Skin epidermis (tissue), 12 donors: ENCODE results near the gene PTPN5.
"Not testable (repeated sequence)": the region's sequence is repeated elsewhere in the genome, so short reads cannot be mapped to it uniquely, and the experiment has no call there.

ENCODE experiments used
- H3K27ac ChIP-seq, 21 experiments: fragments of 200-600 bp; sonication (generic) in 11 of 21; one replicate each; pipeline ENCODE4 v1.5.0; 2020; ENCODE audit warnings: mild to moderate bottlenecking in 3 of 21, inconsistent platforms in 2 of 21, moderate library complexity in 2 of 21
- H3K4me3 ChIP-seq, 7 experiments: fragments of 200-600 bp; sonication (generic) in 2 of 7; one replicate each; pipeline ENCODE4 v1.5.0; 2020; ENCODE audit warnings: inconsistent platforms in 2 of 7, mild to moderate bottlenecking in 2 of 7, moderate library complexity in 1 of 7

Gene PTPN5

GRCh38 chr11:18791207-18791968 is at the start of gene PTPN5:
TSS of gene PTPN5 (minus strand) at chr11:18791798. CDS start at chr11:18771958, 19,840 bp downstream.
- Histone ChIP-seq H3K27ac (no peak within 1 kb of the TSS), H3K4me3 (peak within 1 kb of the TSS; percentile 2 to 36 (median 21))

GRCh38 chr11:18836417-18836816 is 44.8 kb upstream of the PTPN5 start:
- no peak overlapping the region for H3K27ac ChIP-seq

GRCh38 chr11:18834754-18835466 is 43.3 kb upstream of the PTPN5 start:
- Histone ChIP-seq H3K4me3 (no peak overlapping the region), H3K27ac (no peak overlapping the region)

More at GRCh38 chr11:18836417-18836816, 44.8 kb upstream of the PTPN5 start:
- no peak overlapping the region for H3K4me3 ChIP-seq

GRCh38 chr11:18820160-18820559 is 28.6 kb upstream of the PTPN5 start:
- H3K27ac ChIP-seq, H3K4me3 ChIP-seq: not testable (repeated sequence)

GRCh38 chr11:18804199-18804999 is 12.8 kb upstream of the PTPN5 start:
- Histone ChIP-seq H3K4me3 (no peak overlapping the region), H3K27ac (no peak overlapping the region)

DNA sequence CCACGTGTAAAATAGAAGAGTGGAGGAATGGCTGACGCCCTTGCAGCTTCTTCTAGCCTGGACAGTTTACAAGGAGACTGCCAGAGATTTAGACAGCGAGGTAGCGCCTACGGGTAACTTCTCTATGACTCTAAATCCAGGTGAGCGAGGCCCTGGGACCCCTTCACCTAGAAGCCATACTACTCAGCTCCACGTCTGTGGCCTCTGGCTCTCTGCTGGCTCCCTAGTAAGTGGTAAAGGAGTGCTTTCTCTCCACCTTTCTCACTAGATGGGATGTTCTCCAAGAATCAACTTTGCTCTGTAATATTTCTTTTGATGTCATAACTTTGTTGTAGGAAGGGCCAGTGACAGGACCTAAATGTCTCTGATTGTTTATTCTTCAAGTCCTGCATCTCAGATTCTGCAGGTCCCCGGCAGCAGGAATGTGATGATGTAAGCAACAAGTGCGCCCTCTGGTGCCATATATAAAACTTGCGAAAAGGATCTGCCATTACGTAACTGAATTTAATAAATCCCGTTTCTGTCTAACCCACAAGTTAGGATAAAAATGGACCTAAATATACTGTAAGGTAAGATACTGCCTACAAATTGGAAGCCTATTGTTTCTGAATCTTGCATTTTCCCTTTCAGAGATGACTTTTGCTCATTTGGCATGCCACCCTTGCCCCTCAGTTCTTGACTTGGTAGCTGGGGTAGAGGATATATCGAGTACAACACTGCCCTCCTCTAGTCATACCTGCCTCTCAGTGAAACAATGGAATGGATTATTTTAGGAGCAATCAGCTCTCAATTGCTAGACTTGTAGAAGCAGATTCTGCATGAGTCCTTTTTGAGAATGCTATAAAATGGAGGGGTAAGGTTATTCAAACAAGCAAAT is 11.0 kb upstream of the PTPN5 start:
- H3K27ac ChIP-seq: no peak overlapping the region
- H3K4me3 ChIP-seq: no peak overlapping the region

DNA sequence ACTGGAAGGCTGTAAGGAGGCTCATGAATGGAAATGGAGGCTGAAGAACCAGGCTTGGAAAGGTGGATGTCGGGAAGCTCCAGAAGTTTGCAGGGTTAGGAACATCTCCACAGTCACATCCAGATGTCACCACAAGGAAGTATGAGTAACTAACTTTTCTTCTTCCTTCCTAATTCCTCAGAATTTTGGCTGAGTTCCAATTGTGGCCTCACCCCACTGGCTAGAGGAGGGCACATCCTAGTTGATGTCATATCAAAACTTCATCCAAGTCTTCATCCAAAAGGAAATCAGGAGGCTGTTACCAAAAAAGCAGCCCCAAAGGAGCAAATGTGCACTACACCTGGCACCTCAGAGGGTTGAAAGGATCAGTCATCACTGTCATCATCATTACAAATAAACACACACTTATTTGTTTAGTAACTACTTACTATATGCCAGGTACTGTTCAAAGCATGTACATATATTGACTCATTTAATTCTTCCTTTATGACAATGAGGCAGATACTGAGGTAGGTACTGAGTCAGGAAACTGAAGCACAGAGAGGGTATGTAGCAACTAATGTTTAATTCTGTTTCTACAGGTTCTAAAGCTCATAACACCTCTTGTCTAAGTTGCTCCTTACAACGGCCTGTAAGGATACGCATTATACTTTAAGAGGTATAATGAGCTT is 7.3 kb upstream of the PTPN5 start:
- H3K27ac ChIP-seq: no peak overlapping the region
- H3K4me3 ChIP-seq: no peak overlapping the region

- H3K4me3 ChIP-seq: no peak overlapping the region
- H3K27ac ChIP-seq: no peak overlapping the region
Measured at GRCh38 chr11:18794956-18795355, 3.4 kb upstream of the PTPN5 start.

DNA sequence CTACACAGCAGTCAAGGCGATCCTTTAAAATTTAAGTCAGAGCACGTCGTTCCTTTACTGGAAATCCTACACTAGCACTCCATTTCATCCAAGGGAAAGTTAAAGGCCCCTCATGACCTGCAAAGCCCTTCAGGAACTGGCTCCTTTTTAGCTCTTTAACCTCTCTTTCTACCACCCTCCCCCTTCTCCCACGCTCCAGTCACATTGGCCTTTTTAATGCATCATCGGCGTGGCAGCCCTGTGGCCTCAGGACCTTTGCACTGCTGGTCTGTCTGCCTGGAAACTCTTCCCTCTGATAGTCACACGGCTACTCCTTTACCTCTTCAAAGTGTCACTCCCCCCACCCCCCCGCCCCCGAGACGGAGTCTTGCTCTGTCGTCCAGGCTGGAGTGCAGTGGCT is 1.2 kb upstream of the PTPN5 start:
- H3K27ac ChIP-seq: no peak overlapping the region

GRCh38 chr11:18791969-18792628 is 501 bp upstream of the PTPN5 start:
- no peak overlapping the region for H3K27ac ChIP-seq

More for the DNA sequence above, 1.2 kb upstream of the PTPN5 start:
- no peak overlapping the region for H3K4me3 ChIP-seq

GRCh38 chr11:18790883-18791206 is 753 bp downstream of the PTPN5 start:
- Histone ChIP-seq H3K27ac (no peak overlapping the region), H3K4me3 (peak overlapping the region in 2 of 7 experiments; percentile 21 to 34)

More at GRCh38 chr11:18791969-18792628, 501 bp upstream of the PTPN5 start:
- peak overlapping the region; percentile 2 to 36 (median 21) for H3K4me3 ChIP-seq

DNA sequence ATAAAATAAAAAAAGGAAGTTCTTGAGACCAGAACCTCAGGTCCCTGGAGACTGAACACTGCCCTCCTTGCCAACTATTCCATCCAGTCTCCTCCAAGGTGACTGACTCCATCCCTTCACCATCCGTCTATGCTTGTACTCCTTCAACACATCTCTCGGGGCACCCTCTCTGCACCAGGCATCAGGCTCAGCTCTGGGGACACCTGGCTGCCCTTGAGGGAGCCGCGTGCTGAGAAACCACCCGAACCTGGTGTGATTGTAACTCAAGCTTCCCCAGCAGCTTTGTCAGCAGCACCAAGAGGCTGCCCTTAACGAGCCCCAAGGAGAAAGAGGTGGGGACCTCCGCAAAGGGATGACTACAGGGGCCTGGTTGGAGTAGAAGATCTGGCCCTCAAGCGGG is 1.7 kb downstream of the PTPN5 start:
- H3K4me3 ChIP-seq: no peak overlapping the region
- H3K27ac ChIP-seq: no peak overlapping the region

DNA sequence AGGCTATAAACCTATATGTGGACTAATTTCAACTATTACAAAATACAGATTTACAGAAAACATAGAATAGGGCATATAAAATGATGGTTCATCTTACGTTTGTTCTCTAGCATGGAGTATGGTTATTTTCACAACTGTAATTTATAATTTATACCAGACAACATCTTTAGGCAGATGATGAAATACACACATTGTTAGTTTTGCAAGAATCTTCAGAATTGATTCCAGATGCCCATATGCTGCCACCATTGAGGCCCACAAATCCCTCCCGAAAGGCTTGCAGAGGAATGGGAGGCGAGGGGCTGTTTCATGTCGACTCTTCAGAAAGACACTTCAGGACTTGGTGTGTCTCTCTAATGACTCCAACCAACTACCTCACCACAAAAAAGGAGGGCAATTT is 6.2 kb downstream of the PTPN5 start:
- no peak overlapping the region for H3K4me3 ChIP-seq
- no peak overlapping the region for H3K27ac ChIP-seq

GRCh38 chr11:18780896-18781295 is 10.7 kb downstream of the PTPN5 start:
- H3K4me3 ChIP-seq: no peak overlapping the region
- H3K27ac ChIP-seq: no peak overlapping the region

DNA sequence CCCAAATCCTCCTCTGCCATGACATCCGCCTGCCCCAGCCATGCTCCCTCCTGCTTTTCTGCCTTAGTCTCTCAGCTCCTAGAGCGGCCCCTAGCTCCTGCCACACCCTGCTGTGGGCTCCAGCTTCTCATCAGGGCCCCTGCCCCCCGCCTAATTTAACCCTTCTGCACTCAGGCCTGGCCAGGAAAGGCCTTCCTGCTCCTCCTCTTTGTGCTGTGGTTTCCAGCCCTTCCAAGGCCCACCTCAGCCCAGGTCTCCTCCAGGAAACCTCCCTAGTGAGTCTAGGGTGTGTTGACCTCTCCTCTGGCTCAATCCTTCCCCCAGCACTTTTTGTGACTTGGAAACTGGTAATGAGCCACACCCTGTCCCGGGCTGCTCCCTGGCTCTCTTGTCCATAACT is 11.3 kb downstream of the PTPN5 start:
- no peak overlapping the region for H3K27ac ChIP-seq

DNA sequence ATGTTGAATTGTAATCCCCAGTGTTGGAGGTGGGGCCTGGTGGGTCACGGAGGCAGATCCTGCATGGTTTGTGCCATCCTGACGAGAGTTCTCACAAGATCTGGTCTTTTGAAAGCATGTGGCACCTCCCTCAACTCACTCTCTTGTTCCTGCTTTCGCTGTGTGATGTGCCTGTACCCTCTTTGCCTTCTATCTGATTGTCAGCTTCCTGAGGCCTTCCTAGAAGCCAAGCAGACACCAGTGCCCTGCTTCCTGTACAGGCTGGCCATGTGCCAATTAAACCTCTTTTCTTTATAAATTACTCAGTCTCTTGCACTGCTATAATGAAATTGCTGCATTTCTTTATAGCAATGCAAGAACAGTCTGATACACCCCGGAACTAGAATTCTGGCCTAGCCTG is 13.1 kb downstream of the PTPN5 start:
- Histone ChIP-seq H3K4me3 (no peak overlapping the region), H3K27ac (no peak overlapping the region)

More for the DNA sequence above, 11.3 kb downstream of the PTPN5 start:
- H3K4me3 ChIP-seq: no peak overlapping the region

- no peak overlapping the region for H3K27ac ChIP-seq
- no peak overlapping the region for H3K4me3 ChIP-seq
Measured at GRCh38 chr11:18776324-18776723, 15.3 kb downstream of the PTPN5 start.

- H3K27ac ChIP-seq: no peak overlapping the region
- no peak overlapping the region for H3K4me3 ChIP-seq
Measured at GRCh38 chr11:18775492-18776292, 15.9 kb downstream of the PTPN5 start.
